PFSK-1 (cell line): ENCODE measurements around the gene RWDD4.

Experiments
- FOXP2 ChIP-seq: optimal IDR thresholded peaks from 2 replicates; pipeline ENCODE3; 2011; ENCODE audit warnings: borderline replicate concordance, control low read depth, inconsistent platforms; ENCODE audit not compliant: insufficient read depth; ENCODE audit errors: extremely low read length, extremely low read depth
- POLR2AphosphoS5 ChIP-seq: IDR thresholded peaks from 2 replicates; pipeline ENCODE4 v1.6.1; 2012; ENCODE audit warnings: low read depth, mild to moderate bottlenecking, control low read depth, low read length, moderate library complexity
- REST ChIP-seq, 2 experiments: IDR thresholded peaks; 2 replicates each; pipeline versions ENCODE4 v1.6.1 to v1.8.0; 2011 to 2012; ENCODE audit warnings: low read depth in 2 of 2, low read length in 2 of 2, control low read depth in 1 of 2, inconsistent platforms in 1 of 2, mild to moderate bottlenecking in 1 of 2, moderate library complexity in 1 of 2; ENCODE audit not compliant: insufficient read depth in 1 of 2
- SIN3A ChIP-seq: IDR thresholded peaks from 2 replicates; pipeline ENCODE4 v1.6.1; 2012; ENCODE audit warnings: mild to moderate bottlenecking, low read length, moderate library complexity, borderline replicate concordance; ENCODE audit not compliant: insufficient read depth
- TAF1 ChIP-seq: IDR thresholded peaks from 2 replicates; pipeline ENCODE4 v1.6.1; 2012; ENCODE audit warnings: low read length, control low read depth, borderline replicate concordance; ENCODE audit not compliant: insufficient read depth

Gene RWDD4

DNA sequence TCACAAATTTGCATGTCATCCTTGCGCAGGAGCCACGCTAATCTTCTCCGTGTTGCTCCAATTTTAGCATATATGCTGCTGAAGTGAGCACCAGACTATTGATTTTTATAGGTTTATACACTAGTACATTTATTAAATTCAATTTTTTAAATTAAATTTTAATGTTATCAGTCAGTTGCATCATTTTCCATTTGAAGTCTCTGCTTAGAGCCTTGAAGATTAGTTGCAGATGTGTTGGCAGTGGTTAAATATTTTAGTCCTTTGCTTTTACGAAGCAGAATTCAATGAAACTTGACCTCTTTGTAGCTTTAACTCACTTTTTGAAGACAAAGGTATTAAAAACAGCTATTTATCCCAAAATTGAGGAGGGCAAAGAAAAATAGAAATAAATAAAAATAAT, 16.6 kb upstream of the RWDD4 start:
- TF ChIP-seq POLR2AphosphoS5 (no peak), REST (IDR thresholded peaks at IDR 0.05; ENCODE audit: insufficient read depth in 1 of 2, low read depth in 2 of 2, low read length in 2 of 2) (no peak), TAF1 (no peak)

GRCh38 chr4:183674153-183674552, 15.2 kb upstream of the RWDD4 start:
- TF ChIP-seq TAF1, result no peak
- no peak for TF ChIP-seq POLR2AphosphoS5
- TF ChIP-seq FOXP2, result no peak
- TF ChIP-seq REST (IDR thresholded peaks at IDR 0.05; ENCODE audit: insufficient read depth in 1 of 2, low read depth in 2 of 2, low read length in 2 of 2), result no peak
- TF ChIP-seq SIN3A, result no peak

DNA sequence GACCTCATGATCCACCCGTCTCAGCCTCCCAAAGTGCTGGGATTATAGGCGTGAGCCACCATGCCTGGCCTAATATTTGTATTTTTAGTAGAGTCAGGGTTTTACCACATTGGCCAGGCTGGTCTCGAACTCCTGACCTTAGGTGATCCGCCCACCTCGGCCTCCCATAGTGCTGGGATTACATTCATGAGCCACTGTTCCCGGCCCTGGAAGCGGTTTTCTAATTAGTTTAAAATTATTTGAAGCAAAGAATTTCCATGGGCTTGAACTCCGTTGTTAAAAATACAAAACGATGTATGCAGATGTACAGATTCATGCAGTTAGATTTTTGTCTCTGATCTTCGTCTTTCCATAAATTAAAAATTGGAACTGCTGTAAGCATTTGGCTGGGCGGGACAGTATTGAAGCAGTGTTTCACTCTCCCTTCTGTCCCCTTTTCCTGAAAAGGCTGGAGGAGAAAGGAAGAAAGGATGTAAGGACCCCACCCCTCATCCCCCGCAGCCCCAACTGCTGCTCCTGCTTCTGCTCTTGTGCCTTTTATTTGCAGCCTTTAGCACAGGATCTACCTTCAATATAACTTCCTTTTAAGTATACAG, 12.1 kb upstream of the RWDD4 start:
- TF ChIP-seq REST (IDR thresholded peaks at IDR 0.05; ENCODE audit: insufficient read depth in 1 of 2, low read depth in 2 of 2, low read length in 2 of 2) (no peak), SIN3A (no peak), POLR2AphosphoS5 (no peak), FOXP2 (no peak), TAF1 (no peak)

DNA sequence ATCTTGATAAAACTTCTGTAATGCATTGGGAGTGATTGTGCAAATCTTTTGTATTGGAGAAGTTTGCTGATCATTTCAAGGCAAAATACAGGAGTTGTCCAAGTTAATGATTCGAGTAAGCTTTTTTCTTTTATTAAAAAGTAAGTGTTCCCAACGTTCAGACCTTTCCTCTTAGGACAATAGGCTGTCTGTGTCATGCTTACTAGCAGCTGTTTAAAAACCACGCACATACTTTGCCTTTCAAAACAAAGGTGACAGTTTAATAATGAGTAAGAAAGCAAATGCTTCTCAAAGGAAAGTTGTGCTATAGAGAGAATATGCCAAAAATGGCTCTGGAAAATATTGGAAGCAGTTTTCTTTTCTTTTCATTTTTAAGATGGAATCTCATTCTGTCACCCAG, 11.3 kb upstream of the RWDD4 start:
- TF ChIP-seq REST (IDR thresholded peaks at IDR 0.05; ENCODE audit: insufficient read depth in 1 of 2, low read depth in 2 of 2, low read length in 2 of 2) (no peak), FOXP2 (no peak), POLR2AphosphoS5 (no peak), TAF1 (no peak), SIN3A (no peak)

DNA sequence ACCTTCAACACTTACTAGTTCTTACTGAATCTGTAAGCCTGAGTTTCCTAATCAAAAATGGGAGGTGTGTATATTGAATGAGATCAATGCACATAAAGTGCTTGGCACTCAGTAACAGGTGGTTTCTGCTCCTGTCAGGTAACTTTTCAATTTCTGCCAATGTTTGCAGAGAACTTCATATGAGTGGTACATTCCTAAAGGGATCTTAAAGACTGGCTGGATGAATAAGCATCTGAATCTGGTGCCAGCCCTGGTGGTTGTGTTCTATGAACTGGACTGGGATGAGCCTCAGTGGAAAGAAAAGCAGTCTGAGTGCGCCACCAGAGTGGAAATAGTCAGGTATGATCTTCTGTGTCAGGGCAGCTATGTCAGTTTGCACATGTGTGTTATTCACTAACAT, 7.1 kb upstream of the RWDD4 start:
- TF ChIP-seq POLR2AphosphoS5, result no peak
- TF ChIP-seq TAF1, result no peak
